GM20431 (cell line): ENCODE measurements around the gene CPNE5.

Experiments used
- in situ Hi-C: fragments of 300-500 bp; cut with MseI, MboI; formaldehyde crosslinking; loops from one replicate; pipeline ENCODE4 v1.15.0; 2020; ENCODE audit warnings: low sequenced_read_pairs; ENCODE audit not compliant: unreplicated experiment

CPNE5 gene

DNA sequence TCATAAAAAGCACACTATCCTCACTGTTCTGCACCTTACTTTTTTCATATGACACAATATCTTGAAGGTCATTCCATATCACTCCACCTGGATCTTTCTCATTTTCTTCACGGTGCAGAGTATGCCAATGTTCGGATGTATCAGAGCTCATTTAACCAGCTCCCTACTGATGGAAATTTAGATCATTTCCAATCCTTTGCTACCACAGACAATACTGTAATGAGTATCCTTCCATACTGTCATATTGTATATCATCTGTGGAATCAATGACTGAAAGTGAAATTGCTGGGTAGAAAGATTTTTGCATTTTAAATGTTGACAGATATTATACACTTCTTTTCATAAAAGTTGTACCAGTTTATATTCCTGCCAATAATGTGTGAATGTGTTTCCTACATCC lies 143.8 kb downstream of the CPNE5 start:
- in situ Hi-C loops, result no loop called here

- in situ Hi-C loops, result no loop called here
Observed at GRCh38 chr6:36694616-36695015, 144.6 kb downstream of the CPNE5 start.

DNA sequence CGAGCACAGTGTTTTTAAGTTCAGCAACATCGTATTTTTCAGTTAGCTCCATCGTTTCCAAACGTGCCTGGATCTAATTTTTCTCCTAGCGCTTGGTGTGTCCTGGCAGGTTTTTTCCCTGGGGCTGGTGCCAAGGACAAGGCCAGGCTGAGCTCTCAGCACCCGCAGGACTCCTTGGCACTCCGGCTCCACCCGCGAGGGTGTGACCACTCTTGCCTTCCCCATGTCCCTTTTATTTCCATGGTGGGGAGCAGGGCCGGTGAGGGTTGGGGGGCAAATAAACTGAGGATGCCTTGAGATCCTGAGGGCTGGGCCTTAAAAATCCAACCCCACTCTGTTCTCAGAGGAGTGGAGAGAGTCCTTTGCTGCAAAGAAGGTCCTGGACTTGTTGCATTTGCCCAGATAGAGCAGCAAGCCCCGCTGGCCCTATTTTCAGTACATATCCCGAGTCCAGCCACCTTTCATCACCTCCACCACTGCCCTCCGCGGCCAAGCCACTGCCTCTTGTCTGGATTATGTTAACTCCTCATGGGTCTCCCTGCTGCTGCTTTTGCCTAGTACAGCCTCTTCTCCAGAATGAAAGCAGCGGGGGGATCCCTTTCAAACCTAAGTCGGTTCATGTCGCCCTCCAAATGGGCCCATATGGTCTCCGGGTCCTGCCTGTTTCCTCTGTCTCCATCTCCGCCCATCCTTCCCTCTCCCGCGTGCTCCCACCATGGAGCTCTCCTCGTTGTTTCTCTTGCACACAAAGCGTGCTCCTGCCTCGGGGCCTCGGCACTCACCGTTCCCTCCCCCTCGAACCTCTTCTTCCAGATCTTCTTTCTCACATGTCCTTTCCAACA lies 146.2 kb downstream of the CPNE5 start:
- in situ Hi-C loops, result no loop called here

- in situ Hi-C loops, result no loop called here
Observed at GRCh38 chr6:36692220-36692619, 147.0 kb downstream of the CPNE5 start.

DNA sequence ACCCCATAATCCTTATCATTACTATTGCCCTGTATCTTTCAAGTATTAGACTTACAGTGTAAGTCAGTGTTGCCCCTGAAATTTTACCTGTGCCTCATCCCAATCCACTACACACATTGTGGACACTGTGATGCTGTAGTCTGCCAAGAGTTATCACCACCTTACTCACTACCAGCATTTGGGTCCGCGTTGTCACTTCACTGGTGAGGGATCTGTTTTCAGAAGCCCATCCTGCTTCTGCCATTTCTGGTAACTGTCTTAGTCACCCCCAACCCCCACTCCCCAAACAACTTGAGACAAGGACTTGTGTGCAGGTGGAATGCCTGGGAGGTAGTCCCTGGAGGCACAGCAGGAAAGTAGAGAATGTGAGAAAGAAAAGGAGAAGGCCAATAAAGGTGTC lies 147.6 kb downstream of the CPNE5 start:
- in situ Hi-C loops, result no loop called here

DNA sequence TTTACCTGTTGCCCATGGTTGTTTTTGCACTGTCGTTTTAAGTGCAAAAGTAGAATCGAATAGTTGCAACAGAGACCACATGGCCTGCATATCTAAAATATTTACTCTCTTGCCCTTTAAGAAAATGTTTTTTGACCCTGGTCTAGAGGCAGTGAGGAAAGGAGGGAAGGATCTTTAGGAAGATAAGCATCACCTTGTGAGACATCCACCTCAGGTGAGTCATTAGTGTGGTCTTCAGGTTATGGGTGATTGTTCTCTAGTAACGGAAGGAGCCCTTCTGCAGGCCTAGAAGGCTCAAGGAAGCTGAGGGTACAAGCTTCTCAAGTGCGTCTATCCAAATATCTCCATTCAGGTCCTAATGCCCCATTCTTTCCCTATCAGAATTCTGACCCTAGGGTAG lies 148.2 kb downstream of the CPNE5 start:
- in situ Hi-C loops, result no loop called here
